Glomerular visceral epithelial cell (primary cell): ENCODE measurements around the gene CCDC158.
"Not testable (repeated sequence)": the region's sequence is repeated elsewhere in the genome, so short reads cannot be mapped to it uniquely, and the experiment has no call there.

Experiments used
- DNase-seq: peaks from one replicate; pipeline ENCODE4 v3.0.0-alpha.2; 2016; ENCODE audit errors: extremely low spot score

The CCDC158 gene

GRCh38 chr4:76430519-76431388, 9.8 kb upstream of the CCDC158 start:
- peak; percentile 68 for DNase-seq

DNA sequence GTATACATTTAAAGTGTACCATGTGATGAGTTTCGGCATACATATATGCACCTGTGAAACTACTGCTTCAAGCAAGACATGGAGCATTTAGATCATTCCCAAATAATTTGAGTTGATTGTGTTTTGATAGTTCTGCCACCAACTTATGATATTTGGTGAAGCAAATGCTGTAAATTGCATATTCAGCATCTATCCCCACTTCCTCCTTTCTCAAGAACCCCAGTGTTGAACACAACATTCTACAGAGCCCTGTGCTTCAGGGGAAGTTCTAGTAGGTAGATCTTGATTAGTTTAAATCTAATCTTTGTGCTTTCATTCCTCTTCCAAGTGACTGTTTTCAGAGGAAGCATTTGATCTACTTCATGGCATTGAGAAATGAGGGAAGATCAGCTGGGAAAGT, 8.7 kb upstream of the CCDC158 start:
- DNase-seq: no peak

DNA sequence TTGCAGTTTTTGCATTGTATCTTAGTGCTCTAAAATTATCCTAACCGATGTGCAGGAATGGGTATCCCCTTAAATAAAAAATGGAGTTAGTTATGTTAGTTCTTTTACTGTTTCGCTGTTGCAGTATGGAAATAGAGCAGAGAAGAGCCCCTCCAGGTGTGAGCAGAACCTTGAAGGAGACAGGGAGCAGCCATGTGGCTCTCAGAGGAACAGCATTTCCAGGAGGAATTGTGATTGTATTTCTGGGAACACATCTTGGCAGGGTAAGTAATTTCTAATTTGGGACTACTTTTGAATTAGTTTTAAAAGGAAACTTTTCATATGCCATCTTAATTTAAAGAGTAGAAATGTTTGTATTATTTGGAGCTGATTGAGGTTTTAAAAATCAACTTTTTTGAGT, 5.3 kb upstream of the CCDC158 start:
- DNase-seq: no peak

DNA sequence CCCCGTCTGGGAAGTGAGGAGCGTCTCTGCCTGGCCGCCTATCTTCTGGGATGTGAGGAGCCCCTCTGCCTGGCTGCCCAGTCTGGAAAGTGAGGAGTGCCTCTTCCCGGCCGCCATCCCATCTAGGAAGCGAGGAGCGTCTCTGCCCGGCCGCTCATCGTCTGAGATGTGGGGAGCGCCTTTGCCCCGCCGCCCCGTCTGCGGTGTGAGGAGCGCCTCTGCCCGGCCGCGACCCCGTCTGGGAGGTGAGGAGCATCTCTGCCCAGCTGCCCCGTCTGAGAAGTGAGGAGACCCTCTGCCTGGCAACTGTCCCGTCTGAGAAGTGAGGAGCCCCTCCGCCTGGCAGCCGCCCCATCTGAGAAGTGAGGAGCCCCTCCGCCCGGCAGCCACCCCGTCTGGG, 2.2 kb upstream of the CCDC158 start:
- not testable (repeated sequence) for DNase-seq

GRCh38 chr4:76420188-76420761, 666 bp downstream of the CCDC158 start:
- DNase-seq: no peak

DNA sequence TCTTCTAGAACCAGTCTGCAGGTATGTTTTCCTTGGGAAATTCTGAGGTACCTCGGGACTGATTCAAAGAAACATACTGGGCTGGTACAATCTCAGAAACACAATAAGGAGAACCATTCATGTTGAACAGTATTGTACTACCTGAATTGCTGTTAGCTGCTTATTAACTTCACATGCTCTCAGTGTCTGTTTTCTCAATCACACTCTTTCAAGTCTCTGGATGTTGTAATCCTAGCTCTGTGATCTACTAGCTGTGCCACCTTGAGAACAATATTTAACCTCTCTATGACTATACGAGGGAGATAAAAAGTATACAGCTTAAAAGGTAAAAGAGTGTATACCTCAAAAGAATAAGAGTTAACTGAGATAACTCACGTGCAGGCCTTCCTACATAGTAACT, 10.3 kb downstream of the CCDC158 start:
- no peak for DNase-seq

DNA sequence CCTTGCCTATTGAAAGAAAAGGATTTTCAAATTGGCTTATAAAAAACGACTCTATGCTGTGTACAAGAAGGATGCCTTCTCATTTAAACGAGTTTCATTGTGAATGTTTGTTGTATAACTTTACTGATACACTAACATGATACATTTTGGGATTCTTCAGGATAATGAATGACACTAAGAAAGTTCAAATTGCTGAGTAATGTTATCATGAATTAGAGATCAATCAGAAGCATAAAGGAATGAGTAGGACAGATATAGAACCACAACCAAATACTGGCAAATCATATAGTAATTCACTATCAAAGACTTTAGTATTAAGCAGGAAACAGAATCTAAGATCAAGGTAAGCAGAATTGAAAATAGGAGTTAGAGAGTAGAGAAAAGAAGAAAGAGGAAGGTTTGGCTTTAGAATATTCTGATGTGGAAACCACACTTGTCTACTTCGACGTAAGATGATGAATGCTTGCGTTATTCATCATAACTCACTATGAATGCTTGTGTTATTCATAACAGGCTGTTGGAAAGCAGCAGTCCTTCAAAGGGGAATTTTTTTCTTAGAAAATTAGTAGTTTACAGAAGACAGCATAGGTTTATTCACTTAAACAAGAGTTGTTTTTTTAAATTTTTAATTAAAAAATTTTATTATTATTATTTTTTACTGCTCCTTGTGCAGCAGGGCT, 13.4 kb downstream of the CCDC158 start:
- no peak for DNase-seq

DNA sequence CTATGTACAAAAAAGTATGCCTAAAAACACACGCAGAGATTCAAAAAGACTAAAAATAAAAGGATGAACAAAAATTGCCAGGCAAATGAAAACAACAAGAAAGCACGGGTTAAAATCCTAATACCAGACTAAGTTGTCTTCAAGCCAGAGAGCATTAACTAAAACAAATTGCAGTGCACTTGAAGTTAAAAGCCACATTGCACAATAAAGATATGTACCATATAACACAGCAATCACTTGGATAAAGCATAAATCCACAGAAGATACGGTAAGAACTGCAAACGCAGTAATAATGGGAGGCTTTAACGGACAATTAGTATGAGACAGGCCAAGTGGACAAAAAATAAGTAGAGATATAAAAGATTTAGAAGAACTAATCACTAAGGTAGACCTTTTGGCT, 14.9 kb downstream of the CCDC158 start:
- DNase-seq: no peak

DNA sequence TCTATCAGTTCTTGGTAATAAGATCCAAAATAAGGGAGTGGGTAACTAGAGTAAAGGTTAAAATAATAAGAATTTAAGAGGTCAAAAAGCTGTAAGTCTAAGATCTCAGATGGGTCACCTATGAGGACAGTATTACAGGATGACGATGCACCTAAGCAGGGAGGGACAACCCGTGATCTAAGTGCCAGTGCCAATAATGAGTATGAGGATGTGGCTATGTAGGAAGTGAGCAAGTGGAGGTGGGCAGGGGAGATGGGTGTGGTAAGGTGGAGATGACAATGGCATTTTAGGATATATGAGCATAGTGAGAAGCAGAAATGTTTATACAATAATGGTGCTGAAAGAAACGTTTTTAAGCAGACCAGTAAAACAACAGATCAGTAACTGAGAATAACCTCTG, 19.3 kb downstream of the CCDC158 start:
- no peak for DNase-seq

GRCh38 chr4:76388160-76388908, 32.6 kb downstream of the CCDC158 start:
- peak; percentile 39 for DNase-seq

DNA sequence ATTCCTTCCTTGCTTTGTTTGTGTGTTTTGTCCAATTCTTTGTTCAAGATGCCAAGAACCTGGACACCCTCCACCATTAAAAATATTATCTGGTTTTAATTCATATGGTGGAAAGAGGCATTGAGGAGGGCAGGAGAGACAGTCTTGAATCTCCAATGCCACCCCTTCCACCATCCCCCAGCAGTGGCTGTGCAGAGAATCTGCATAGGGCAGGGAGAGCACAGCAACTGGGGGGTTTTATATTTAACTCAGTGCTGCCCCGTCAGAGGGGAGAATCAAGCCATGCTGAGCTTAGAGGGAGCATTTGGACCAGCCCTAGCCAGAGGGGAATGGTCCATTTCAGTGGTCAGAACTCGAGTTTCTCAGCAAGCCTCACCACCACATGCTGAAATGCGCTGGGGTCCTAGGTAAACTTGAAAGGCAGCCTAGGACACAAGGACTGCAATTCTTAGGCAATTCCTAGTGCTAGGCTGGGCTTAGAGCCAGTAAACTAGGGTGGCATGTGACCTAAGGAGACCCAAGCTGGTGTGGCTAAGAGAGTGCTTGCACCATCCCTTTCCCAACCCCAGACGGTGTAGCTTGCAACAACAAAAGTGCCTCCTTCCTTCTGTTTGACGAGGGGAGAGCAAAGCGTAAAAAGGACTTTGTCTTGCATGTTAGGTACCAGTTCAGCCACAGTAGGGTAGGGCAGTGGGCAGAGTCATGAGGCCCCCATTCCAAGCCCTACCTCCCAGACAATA, 34.2 kb downstream of the CCDC158 start:
- no peak for DNase-seq

- DNase-seq: no peak
Measured at GRCh38 chr4:76385974-76386373, 35.0 kb downstream of the CCDC158 start.

- DNase-seq: no peak
Measured at GRCh38 chr4:76384052-76384451, 36.9 kb downstream of the CCDC158 start.

DNA sequence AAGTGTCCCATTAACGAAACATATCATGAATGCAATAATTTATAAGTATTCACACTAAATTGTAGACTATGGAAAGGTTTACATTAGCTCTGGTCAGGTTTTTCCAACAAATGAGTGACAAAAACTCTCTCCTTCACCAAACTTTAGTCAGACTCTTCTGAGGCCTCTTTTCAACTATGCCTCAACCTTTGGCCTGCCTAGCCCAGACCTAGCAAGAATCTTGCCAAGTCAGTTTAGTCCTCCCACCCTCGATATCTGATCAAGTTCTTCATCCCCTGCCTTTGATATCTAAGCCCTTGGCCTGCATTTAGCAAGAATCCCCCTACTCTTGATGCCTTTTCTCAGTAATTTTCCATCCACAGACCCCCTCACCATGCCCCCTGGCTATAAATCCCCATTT, 37.9 kb downstream of the CCDC158 start:
- DNase-seq: no peak

GRCh38 chr4:76381986-76382385, 39.0 kb downstream of the CCDC158 start:
- no peak for DNase-seq

- DNase-seq: no peak
Measured at GRCh38 chr4:76380561-76380960, 40.4 kb downstream of the CCDC158 start.

DNA sequence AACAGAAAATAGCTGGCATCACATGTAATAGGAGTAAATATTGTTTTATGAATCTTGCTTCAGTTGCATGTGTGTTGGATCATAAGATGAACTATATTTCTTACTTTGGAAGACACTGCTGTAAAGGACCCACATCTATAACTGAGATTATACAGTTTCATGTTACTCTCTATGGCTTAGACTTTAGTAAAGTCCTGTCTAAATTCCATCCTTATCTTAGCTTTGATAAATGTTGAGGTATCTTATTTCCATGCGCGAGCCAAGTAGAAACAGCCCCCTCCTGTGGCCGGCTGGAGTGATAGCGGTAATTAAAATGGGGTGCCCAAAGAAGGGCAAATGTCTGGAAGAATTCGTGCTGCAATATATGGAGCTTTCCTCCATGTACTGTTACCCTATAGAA, 43.0 kb downstream of the CCDC158 start:
- peak; percentile 21 for DNase-seq

DNA sequence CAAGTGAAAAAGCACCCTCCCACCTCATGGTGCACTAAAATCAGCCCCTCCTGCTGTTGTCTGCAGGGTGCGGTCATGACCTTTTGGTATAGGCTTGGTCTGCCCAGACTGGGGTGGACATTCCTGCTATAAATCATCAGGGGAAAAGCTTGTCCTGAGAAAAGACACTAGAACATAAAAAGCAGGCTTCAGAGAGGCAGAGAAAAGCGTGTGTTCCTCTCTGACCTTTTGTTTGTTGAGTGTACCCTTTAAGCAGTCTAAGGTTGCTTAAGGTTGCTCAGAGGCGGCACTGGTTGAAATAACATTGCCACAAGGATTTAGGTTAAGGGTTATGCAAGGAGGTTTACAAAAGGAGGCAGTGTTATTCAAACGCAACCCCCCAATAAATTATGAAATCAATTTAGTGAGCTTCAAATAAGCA, 43.5 kb downstream of the CCDC158 start:
- no peak for DNase-seq

- no peak for DNase-seq
Measured at GRCh38 chr4:76376534-76376933, 44.4 kb downstream of the CCDC158 start.

GRCh38 chr4:76375703-76376102, 45.2 kb downstream of the CCDC158 start:
- DNase-seq: no peak

GRCh38 chr4:76374798-76375197, 46.1 kb downstream of the CCDC158 start:
- DNase-seq: no peak
